ENCODE results near the gene GRIK2. TPM values are rescaled to one million over a fixed set of nuclear protein-coding genes. Genes with fewer than 3 reads are reported as not detected.
A peak's percentile ranks its signal among the peaks of the same experiment; 100 is the strongest.

The GRIK2 gene
- total RNA-seq, 1 experiment from 2014 or later: 0.70 TPM

- no peak overlapping the region for H3T11ph ChIP-seq (ENCODE audit: low read length)
- H3K14ac ChIP-seq (ENCODE audit: insufficient read depth, low read length): no peak overlapping the region
- Mint-ChIP-seq H3K27me3 (ENCODE audit: low read depth) (no peaks in the 10 kb centered on the region), H3K27ac (0 out of 7 replicates have a peak overlapping the region, but pooled peaks of 1 of the 3 experiments have one; percentile 18), H3K9me3 (no peaks in the 10 kb centered on the region), H3K4me1 (peaks cover 12 to 15% of the 10 kb centered on the region in 2 experiments), H3K4me3 (no peak overlapping the region), H3K36me3 (ENCODE audit: insufficient read depth in 1 of 3, low read depth in 3 of 3) (no peaks in the 10 kb centered on the region)
- no peaks in the 10 kb centered on the region for H4K20me1 ChIP-seq (ENCODE audit: control insufficient read depth, insufficient read depth, insufficient read length)
- H3K56ac ChIP-seq (ENCODE audit: insufficient read length, low read depth, low read length): no peak overlapping the region
- no peak overlapping the region for H2AK5ac ChIP-seq (ENCODE audit: insufficient read length, low read length)
- H2BK5ac ChIP-seq (ENCODE audit: insufficient read length, low read length): no peak overlapping the region
- H2BK120ac ChIP-seq (ENCODE audit: low read depth, low read length, poor library complexity, severe bottlenecking): no peak overlapping the region
- H3K23ac ChIP-seq (ENCODE audit: insufficient read length, low read depth, low read length): no peak overlapping the region
- no peaks in the 10 kb centered on the region for H3K79me1 ChIP-seq (ENCODE audit: insufficient read depth, low read depth, low read length, poor library complexity, severe bottlenecking)
- no peaks in the 10 kb centered on the region for H3K9me3 ChIP-seq (ENCODE audit: control insufficient read depth, low read depth, low read length)
- H3K27ac ChIP-seq (ENCODE audit: insufficient read length, low read depth, low read length): no peak overlapping the region
- no peak overlapping the region for H2AFZ ChIP-seq (ENCODE audit: low read length)
- DNase-seq: no peak
- TF ChIP-seq, protein P1, sequence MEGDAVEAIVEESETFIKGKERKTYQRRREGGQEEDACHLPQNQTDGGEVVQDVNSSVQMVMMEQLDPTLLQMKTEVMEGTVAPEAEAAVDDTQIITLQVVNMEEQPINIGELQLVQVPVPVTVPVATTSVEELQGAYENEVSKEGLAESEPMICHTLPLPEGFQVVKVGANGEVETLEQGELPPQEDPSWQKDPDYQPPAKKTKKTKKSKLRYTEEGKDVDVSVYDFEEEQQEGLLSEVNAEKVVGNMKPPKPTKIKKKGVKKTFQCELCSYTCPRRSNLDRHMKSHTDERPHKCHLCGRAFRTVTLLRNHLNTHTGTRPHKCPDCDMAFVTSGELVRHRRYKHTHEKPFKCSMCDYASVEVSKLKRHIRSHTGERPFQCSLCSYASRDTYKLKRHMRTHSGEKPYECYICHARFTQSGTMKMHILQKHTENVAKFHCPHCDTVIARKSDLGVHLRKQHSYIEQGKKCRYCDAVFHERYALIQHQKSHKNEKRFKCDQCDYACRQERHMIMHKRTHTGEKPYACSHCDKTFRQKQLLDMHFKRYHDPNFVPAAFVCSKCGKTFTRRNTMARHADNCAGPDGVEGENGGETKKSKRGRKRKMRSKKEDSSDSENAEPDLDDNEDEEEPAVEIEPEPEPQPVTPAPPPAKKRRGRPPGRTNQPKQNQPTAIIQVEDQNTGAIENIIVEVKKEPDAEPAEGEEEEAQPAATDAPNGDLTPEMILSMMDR (conservative IDR thresholded peaks at IDR 0.05): no peak
- no CpG with 5 or more reads among the region's 2 CpGs for WGBS (ENCODE audit: extremely low coverage, insufficient read length, low lambda C conversion rate)
- no peak overlapping the region for H4K8ac ChIP-seq (replicated peaks; ENCODE audit: insufficient read length, low read depth, low read length)
- no peak overlapping the region for H3K18ac ChIP-seq (ENCODE audit: insufficient read length, low read depth, low read length)
- H4K91ac ChIP-seq (ENCODE audit: insufficient read length, low read depth, low read length): no peak overlapping the region
- no peaks in the 10 kb centered on the region for H3K79me2 ChIP-seq (ENCODE audit: insufficient read depth, low read length)
- no peak overlapping the region for H2BK15ac ChIP-seq (ENCODE audit: low read depth, low read length)
- peaks cover 9% of the 10 kb centered on the region for H3K4me1 ChIP-seq (ENCODE audit: insufficient read depth, low read length)
- H2BK20ac ChIP-seq (ENCODE audit: low read depth, low read length, poor library complexity, severe bottlenecking): no peak overlapping the region
- H2BK12ac ChIP-seq (ENCODE audit: insufficient read length, low read depth, low read length): no peak overlapping the region
- H3K9ac ChIP-seq (ENCODE audit: extremely low read depth, insufficient read length, low read length): no peak overlapping the region
- H3K4me2 ChIP-seq (ENCODE audit: insufficient read depth, insufficient read length, low read length): no peak overlapping the region
- H4K5ac ChIP-seq (ENCODE audit: insufficient read length, low read depth, low read length): no peak overlapping the region
- no peaks in the 10 kb centered on the region for H3K27me3 ChIP-seq (ENCODE audit: insufficient read depth, low read length)
- H3K4ac ChIP-seq (ENCODE audit: low read depth, low read length): no peak overlapping the region
- H3K23me2 ChIP-seq (ENCODE audit: insufficient read length, low read depth, low read length, poor library complexity, severe bottlenecking): no peaks in the 10 kb centered on the region
Measured at GRCh38 chr6:101777646-101778045, 384.1 kb downstream of the GRIK2 start.

All from H9 (cell line).